ENCODE measurements around the gene COX5B. TPM values are rescaled to one million over a fixed set of nuclear protein-coding genes. Genes with fewer than 3 reads are reported as not detected.
A peak's percentile ranks its signal among the peaks of the same experiment; 100 is the strongest.
"Not testable (repeated sequence)": the region's sequence is repeated elsewhere in the genome, so short reads cannot be mapped to it uniquely, and the experiment has no call there.

Gene COX5B
- total RNA-seq, 3 donors from 2014 or later = 410 to 732 (median 521) TPM

DNA sequence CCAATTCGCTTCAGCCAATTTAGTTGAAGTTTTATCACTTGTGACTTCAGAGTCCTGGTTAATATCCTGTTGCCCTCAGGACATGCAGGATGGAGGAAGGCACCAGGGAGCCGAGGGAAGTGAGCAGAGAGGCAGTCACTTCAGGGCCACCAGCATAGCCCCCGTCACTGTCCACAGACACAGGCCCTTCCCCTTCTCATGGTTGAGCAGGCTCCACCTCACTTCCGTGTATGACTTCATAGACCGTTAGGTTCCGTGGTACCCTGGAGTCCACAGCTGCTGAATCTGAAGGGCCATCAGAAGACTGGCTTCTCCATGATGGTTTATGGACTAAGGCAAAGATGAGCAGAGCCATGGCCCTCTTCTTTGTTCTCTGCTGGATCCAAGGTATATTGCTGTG is 23.6 kb downstream of the COX5B start, which contains the start of gene C2orf92:
Gene C2orf92 (plus strand): TSS at position 266 of the 400 bp plus-strand sequence. CDS start 76 bp downstream, at position 342.
- no peak within 1 kb of the TSS for H3K4me3 ChIP-seq
- TF ChIP-seq, protein P1, sequence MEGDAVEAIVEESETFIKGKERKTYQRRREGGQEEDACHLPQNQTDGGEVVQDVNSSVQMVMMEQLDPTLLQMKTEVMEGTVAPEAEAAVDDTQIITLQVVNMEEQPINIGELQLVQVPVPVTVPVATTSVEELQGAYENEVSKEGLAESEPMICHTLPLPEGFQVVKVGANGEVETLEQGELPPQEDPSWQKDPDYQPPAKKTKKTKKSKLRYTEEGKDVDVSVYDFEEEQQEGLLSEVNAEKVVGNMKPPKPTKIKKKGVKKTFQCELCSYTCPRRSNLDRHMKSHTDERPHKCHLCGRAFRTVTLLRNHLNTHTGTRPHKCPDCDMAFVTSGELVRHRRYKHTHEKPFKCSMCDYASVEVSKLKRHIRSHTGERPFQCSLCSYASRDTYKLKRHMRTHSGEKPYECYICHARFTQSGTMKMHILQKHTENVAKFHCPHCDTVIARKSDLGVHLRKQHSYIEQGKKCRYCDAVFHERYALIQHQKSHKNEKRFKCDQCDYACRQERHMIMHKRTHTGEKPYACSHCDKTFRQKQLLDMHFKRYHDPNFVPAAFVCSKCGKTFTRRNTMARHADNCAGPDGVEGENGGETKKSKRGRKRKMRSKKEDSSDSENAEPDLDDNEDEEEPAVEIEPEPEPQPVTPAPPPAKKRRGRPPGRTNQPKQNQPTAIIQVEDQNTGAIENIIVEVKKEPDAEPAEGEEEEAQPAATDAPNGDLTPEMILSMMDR (IDR thresholded peaks at IDR 0.05) = no peak
- DNase-seq = no peak
- H3K4me1 ChIP-seq (ENCODE audit: low read depth) = no peaks in the 10 kb centered on the region
- no peak for ATAC-seq
- intact Hi-C loops (cut with DNase I, micrococcal nuclease) = no loop called here
- H3K36me3 ChIP-seq (ENCODE audit: low read depth) = no peaks in the 10 kb centered on the region
- H3K9me3 ChIP-seq = no peaks in the 10 kb centered on the region

DNA sequence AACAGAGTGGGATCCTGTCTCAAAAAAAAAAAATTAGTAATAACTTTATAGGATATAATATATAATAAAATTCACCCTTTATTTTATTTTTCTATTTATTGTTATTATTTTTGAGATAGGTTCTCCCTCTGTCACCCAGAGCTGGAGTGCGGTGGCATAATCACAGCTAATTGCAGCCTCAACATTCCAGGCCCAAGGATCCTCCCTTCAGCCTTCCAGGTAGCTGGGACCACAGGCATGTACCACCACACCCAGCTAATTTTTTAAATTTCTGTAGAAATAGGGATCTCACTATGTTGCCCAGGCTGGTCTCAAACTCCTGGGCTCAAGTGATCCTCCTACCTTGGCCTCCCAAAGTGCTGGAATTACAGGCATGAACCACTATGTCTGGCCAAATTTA is 24.6 kb downstream of the COX5B start:
- no peaks in the 10 kb centered on the region for H3K9me3 ChIP-seq
- TF ChIP-seq, protein P1 (IDR thresholded peaks at IDR 0.05) = no peak
- intact Hi-C loops (cut with DNase I, micrococcal nuclease) = no loop called here
- ATAC-seq (no peak), DNase-seq (no peak)
- no peaks in the 10 kb centered on the region for H3K36me3 ChIP-seq (ENCODE audit: low read depth)
- no peaks in the 10 kb centered on the region for H3K4me1 ChIP-seq (ENCODE audit: low read depth)
- no peak overlapping the region for H3K4me3 ChIP-seq

DNA sequence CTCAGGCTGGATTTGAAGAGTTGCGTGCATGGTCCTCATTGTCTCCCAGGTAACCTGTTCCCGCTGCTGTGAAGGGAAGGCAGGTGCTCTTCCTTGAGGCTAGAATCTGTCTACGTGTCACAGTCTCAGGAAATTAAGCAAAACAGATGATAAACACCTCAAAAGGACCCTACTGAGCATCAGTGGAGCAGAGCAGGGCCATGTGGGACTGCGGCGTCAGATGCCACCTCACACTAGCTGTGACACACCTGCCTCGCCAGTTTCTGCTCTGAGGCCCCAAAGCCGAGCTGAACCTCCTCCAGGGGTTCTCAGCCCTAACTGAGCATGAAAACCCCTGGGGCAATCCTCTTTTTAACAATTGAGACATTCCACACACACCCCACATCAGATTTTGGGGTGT is 25.7 kb downstream of the COX5B start:
- DNase-seq (no peak), ATAC-seq (no peak)
- H3K9me3 ChIP-seq = no peaks in the 10 kb centered on the region
- no peak overlapping the region for H3K4me3 ChIP-seq
- H3K4me1 ChIP-seq (ENCODE audit: low read depth) = no peaks in the 10 kb centered on the region
- intact Hi-C loops (cut with DNase I, micrococcal nuclease) = no loop called here
- TF ChIP-seq, protein P1 (IDR thresholded peaks at IDR 0.05) = no peak
- H3K36me3 ChIP-seq (ENCODE audit: low read depth) = no peaks in the 10 kb centered on the region

DNA sequence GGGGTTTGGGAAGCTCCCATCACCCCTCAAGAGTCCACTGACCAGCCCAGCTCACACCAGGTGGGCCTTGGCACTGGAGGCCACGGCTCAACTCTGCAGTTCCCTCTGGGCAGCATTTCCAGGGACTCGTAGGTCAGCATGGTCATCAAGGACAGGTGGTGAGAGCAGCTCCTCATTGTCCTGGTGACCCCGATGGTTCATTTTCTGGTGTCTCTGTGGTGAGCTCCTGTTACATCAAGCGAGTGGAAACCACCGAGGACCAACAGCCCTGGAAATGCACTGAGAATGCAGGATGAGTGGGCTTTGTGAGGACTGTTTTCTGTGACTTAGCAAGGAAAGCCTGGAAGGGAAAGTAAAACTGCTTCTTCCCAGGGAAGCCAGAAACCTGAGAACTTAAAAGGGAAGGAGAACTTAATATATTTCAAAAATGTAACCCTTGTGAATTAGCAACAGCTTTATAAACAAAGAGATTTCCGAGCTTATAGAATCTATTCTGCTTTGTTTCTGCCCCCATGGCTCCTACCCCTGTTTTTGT is 26.8 kb downstream of the COX5B start:
- H3K4me3 ChIP-seq; intact Hi-C loops (cut with DNase I, micrococcal nuclease); ATAC-seq; H3K4me1 ChIP-seq (ENCODE audit: low read depth); H3K9me3 ChIP-seq; H3K36me3 ChIP-seq (ENCODE audit: low read depth); DNase-seq: not testable (repeated sequence)

DNA sequence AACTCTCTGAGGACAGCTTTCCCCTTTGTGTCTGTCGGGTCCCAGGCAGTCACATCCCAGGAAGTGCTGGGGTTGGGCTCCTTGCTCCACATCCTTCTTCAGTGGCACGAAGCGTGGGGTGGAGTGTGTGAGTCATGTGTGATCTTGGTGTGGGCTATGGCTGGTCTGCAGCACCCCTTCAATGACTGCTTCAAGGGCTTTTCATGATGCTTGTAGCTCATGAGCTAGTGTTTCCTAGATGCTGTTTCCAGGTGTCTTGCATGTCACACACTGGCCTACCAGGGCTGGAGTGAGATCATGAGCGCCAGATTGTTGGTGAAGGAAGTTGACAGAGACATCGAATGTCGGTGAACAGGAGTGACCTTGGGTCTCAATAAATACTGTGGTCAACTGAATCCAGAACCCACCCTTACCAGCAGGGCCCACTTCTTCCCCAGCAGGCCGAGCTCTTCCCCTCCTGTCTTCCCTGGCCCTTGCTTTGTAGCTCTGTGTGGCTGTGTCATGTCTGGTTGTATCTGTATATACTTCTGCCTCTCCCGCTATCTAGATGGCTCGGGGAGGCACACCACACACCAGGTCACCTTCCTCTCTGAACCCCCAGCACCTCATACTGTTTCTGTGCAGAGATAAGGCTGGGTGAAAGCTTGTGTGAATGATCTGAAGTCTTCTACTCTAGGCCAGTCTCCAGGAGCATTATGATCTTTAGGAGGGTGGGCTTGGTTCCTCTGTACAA is 27.5 kb downstream of the COX5B start:
- no peaks in the 10 kb centered on the region for H3K9me3 ChIP-seq
- DNase-seq = no peak
- H3K4me1 ChIP-seq (ENCODE audit: low read depth) = no peaks in the 10 kb centered on the region
- H3K4me3 ChIP-seq = no peak overlapping the region
- no peaks in the 10 kb centered on the region for H3K36me3 ChIP-seq (ENCODE audit: low read depth)
- TF ChIP-seq, protein P1 (IDR thresholded peaks at IDR 0.05) = no peak
- ATAC-seq = peak; percentile 41
- intact Hi-C loops (cut with DNase I, micrococcal nuclease) = no loop called here

DNA sequence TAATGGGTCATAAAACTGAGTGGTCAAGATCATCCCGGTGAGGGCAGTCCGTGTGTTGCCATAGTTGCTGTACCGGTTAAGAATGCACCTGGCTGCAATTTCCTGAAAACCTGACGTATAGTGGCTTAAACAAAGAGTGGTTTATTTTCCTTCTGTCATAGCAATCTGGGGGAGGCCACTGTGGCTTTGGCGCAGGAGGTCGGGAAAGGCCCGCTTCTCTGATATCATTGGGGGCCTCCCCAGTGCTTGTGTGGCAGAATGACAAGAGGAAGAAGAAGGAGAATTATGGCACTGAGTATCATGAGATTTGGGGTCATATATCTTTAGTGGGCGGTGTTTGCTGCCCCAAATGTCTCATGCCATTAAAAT is 28.0 kb downstream of the COX5B start:
- no peaks in the 10 kb centered on the region for H3K36me3 ChIP-seq (ENCODE audit: low read depth)
- DNase-seq = no peak
- intact Hi-C loops (cut with DNase I, micrococcal nuclease) = no loop called here
- no peak overlapping the region for H3K4me3 ChIP-seq
- no peaks in the 10 kb centered on the region for H3K4me1 ChIP-seq (ENCODE audit: low read depth)
- TF ChIP-seq, protein P1 (IDR thresholded peaks at IDR 0.05) = no peak
- H3K9me3 ChIP-seq = no peaks in the 10 kb centered on the region
- peak; percentile 85 for ATAC-seq

All from mucosa of descending colon (tissue), 3 donors.